WTC11 (cell line): ENCODE results near the gene EXOC6.

Experiments used
- ATF1 ChIP-seq: sonication (generic); formaldehyde crosslinking; IDR thresholded peaks from 2 replicates; pipeline ENCODE4 v1.8.1; 2023; ENCODE audit warnings: mild to moderate bottlenecking, moderate library complexity, missing genetic modification reagents
- CREB1 ChIP-seq: sonication (generic); formaldehyde crosslinking; IDR thresholded peaks from 2 replicates; pipeline ENCODE4 v1.8.0; 2023; ENCODE audit warnings: mild to moderate bottlenecking, missing genetic modification reagents
- ELF4 ChIP-seq: sonication (generic); formaldehyde crosslinking; IDR thresholded peaks from 2 replicates; pipeline ENCODE4 v1.8.1; 2022; ENCODE audit warnings: low read depth, mild to moderate bottlenecking, moderate library complexity, missing genetic modification reagents
- FOXP1 ChIP-seq: sonication (generic); formaldehyde crosslinking; IDR thresholded peaks from 2 replicates; pipeline ENCODE4 v1.8.0; 2022; ENCODE audit warnings: missing genetic modification reagents, mild to moderate bottlenecking, moderate library complexity, borderline replicate concordance
- MXD4 ChIP-seq: fragments of 250-450 bp; sonication (Bioruptor Pico); IDR thresholded peaks from 2 replicates; pipeline ENCODE4 v1.8.0; 2021; ENCODE audit warnings: mild to moderate bottlenecking, moderate library complexity, borderline replicate concordance
- NFYB ChIP-seq: sonication (generic); formaldehyde crosslinking; conservative IDR thresholded peaks from 2 replicates; pipeline ENCODE4 v1.8.0; 2022; ENCODE audit warnings: low read depth, missing genetic modification reagents
- ZNF232 ChIP-seq: sonication (generic); formaldehyde crosslinking; IDR thresholded peaks from 2 replicates; pipeline ENCODE4 v1.8.0; 2022; ENCODE audit warnings: mild to moderate bottlenecking, missing genetic modification reagents
- ZNF263 ChIP-seq: sonication (generic); formaldehyde crosslinking; IDR thresholded peaks from 2 replicates; pipeline ENCODE4 v1.8.1; 2022; ENCODE audit warnings: low read depth, mild to moderate bottlenecking, moderate library complexity, missing genetic modification reagents
- ZNF317 ChIP-seq: sonication (generic); formaldehyde crosslinking; IDR thresholded peaks from 2 replicates; pipeline ENCODE4 v1.8.1; 2023; ENCODE audit warnings: low read depth, mild to moderate bottlenecking, moderate library complexity, missing genetic modification reagents, borderline replicate concordance
- TF ChIP-seq, protein P1 (sequence below): fragments of 250-450 bp; sonication (Bioruptor Pico); IDR thresholded peaks from 2 replicates; pipeline ENCODE4 v2.1.2; 2022; ENCODE audit warnings: mild to moderate bottlenecking, moderate library complexity
- TF ChIP-seq, protein P2 (sequence below): fragments of 200-600 bp; IDR thresholded peaks from 2 replicates; pipeline ENCODE4 v1.8.0; 2022; ENCODE audit warnings: antibody characterized with exemption
- TF ChIP-seq, protein P3 (sequence below): sonication (generic); formaldehyde crosslinking; conservative IDR thresholded peaks from 2 replicates; pipeline ENCODE4 v1.8.1; 2022; ENCODE audit warnings: mild to moderate bottlenecking, missing genetic modification reagents
- TF ChIP-seq, protein P4 (sequence below): sonication (generic); formaldehyde crosslinking; IDR thresholded peaks from 2 replicates; pipeline ENCODE4 v1.8.0; 2022; ENCODE audit warnings: mild to moderate bottlenecking, missing genetic modification reagents
- TF ChIP-seq, protein P5 (sequence below): sonication (generic); formaldehyde crosslinking; IDR thresholded peaks from 2 replicates; pipeline ENCODE4 v1.8.1; 2023; ENCODE audit warnings: mild to moderate bottlenecking, missing genetic modification reagents, borderline replicate concordance

DNA sequence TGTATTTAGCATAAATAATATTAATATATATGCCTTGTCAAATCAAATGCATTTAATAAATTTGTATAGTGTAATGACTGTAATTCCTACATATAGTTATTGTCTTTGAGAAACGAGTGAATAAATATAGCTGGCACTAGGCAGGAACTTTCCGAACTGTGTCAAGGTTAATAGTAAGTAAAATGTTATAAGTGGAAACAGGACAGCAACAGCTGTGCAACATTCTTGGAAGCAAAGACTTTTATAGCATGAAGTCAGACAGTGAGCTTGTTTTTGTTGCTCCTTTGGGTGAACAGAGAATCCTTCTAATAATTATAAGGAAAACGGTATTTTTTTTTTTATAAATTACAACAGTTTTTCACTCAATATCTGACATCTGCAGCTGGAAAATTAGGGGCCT is 14.0 kb upstream of the EXOC6 start:
- TF ChIP-seq, protein P1, sequence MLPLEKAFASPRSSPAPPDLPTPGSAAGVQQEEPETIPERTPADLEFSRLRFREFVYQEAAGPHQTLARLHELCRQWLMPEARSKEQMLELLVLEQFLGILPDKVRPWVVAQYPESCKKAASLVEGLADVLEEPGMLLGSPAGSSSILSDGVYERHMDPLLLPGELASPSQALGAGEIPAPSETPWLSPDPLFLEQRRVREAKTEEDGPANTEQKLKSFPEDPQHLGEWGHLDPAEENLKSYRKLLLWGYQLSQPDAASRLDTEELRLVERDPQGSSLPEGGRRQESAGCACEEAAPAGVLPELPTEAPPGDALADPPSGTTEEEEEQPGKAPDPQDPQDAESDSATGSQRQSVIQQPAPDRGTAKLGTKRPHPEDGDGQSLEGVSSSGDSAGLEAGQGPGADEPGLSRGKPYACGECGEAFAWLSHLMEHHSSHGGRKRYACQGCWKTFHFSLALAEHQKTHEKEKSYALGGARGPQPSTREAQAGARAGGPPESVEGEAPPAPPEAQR (CRISPR knock-in tag) = no peak
- TF ChIP-seq ZNF317 (CRISPR knock-in tag) (no peak), CREB1 (CRISPR knock-in tag) (no peak), ATF1 (no peak), ELF4 (no peak), FOXP1 (CRISPR knock-in tag) (no peak), MXD4 (no peak), NFYB (no peak), ZNF232 (CRISPR knock-in tag) (no peak), ZNF263 (no peak)
- TF ChIP-seq, protein P2, sequence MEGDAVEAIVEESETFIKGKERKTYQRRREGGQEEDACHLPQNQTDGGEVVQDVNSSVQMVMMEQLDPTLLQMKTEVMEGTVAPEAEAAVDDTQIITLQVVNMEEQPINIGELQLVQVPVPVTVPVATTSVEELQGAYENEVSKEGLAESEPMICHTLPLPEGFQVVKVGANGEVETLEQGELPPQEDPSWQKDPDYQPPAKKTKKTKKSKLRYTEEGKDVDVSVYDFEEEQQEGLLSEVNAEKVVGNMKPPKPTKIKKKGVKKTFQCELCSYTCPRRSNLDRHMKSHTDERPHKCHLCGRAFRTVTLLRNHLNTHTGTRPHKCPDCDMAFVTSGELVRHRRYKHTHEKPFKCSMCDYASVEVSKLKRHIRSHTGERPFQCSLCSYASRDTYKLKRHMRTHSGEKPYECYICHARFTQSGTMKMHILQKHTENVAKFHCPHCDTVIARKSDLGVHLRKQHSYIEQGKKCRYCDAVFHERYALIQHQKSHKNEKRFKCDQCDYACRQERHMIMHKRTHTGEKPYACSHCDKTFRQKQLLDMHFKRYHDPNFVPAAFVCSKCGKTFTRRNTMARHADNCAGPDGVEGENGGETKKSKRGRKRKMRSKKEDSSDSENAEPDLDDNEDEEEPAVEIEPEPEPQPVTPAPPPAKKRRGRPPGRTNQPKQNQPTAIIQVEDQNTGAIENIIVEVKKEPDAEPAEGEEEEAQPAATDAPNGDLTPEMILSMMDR = no peak
- TF ChIP-seq, protein P3, sequence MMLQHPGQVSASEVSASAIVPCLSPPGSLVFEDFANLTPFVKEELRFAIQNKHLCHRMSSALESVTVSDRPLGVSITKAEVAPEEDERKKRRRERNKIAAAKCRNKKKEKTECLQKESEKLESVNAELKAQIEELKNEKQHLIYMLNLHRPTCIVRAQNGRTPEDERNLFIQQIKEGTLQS (CRISPR knock-in tag) = no peak
- TF ChIP-seq, protein P4, sequence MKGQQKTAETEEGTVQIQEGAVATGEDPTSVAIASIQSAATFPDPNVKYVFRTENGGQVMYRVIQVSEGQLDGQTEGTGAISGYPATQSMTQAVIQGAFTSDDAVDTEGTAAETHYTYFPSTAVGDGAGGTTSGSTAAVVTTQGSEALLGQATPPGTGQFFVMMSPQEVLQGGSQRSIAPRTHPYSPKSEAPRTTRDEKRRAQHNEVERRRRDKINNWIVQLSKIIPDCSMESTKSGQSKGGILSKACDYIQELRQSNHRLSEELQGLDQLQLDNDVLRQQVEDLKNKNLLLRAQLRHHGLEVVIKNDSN (CRISPR knock-in tag) = no peak
- TF ChIP-seq, protein P5, sequence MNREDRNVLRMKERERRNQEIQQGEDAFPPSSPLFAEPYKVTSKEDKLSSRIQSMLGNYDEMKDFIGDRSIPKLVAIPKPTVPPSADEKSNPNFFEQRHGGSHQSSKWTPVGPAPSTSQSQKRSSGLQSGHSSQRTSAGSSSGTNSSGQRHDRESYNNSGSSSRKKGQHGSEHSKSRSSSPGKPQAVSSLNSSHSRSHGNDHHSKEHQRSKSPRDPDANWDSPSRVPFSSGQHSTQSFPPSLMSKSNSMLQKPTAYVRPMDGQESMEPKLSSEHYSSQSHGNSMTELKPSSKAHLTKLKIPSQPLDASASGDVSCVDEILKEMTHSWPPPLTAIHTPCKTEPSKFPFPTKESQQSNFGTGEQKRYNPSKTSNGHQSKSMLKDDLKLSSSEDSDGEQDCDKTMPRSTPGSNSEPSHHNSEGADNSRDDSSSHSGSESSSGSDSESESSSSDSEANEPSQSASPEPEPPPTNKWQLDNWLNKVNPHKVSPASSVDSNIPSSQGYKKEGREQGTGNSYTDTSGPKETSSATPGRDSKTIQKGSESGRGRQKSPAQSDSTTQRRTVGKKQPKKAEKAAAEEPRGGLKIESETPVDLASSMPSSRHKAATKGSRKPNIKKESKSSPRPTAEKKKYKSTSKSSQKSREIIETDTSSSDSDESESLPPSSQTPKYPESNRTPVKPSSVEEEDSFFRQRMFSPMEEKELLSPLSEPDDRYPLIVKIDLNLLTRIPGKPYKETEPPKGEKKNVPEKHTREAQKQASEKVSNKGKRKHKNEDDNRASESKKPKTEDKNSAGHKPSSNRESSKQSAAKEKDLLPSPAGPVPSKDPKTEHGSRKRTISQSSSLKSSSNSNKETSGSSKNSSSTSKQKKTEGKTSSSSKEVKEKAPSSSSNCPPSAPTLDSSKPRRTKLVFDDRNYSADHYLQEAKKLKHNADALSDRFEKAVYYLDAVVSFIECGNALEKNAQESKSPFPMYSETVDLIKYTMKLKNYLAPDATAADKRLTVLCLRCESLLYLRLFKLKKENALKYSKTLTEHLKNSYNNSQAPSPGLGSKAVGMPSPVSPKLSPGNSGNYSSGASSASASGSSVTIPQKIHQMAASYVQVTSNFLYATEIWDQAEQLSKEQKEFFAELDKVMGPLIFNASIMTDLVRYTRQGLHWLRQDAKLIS (CRISPR knock-in tag) = no peak
